ENCODE data around the gene PAMR1.
A peak's percentile ranks its signal among the peaks of the same experiment; 100 is the strongest.

The PAMR1 gene

DNA sequence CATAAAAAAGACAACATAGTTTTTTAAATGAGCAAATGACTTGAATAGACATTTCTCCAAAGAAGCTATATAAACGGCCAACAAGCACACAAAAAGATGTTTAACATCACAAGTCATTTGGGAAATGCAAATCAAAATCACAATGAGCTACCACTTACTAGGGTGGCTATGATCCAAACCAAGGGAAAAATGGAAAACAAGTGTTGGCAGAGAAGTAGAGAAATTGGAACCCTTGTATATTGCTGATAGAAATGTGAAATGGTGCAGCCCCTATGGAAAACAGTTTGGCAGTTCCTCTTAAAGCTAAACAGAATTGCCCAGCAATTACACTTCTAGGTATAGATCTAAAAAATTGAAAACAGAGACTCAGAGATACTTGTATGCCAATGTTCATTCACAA lies 29.0 kb downstream of the PAMR1 start:
- no peak for DNase-seq (ENCODE audit: low read depth)

DNA sequence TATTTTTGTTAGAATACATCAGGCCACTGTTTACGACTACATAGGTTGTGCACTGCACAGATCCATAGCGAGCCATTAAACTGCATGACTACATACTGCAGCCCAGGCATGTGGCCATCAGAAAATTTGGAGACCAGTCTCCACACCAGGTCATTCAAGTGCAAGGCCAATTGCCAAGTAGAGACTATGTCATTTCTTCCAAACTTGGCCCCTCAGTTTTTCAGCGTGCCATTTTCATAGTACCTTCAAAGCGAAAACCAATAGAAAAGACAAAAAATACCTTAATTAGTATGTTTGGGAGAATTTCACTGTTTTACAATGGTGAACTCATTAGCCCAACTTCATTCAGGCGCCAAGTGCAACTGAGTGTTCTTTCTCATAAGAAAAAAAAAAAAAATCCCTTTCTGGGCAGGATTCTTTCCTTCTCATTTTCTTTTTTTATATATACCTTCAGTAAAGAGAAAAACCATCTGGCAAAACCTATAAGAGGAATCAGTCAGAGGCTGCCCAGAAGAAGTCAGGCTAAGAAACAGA lies 30.4 kb downstream of the PAMR1 start:
- DNase-seq (ENCODE audit: low read depth), result no peak

DNA sequence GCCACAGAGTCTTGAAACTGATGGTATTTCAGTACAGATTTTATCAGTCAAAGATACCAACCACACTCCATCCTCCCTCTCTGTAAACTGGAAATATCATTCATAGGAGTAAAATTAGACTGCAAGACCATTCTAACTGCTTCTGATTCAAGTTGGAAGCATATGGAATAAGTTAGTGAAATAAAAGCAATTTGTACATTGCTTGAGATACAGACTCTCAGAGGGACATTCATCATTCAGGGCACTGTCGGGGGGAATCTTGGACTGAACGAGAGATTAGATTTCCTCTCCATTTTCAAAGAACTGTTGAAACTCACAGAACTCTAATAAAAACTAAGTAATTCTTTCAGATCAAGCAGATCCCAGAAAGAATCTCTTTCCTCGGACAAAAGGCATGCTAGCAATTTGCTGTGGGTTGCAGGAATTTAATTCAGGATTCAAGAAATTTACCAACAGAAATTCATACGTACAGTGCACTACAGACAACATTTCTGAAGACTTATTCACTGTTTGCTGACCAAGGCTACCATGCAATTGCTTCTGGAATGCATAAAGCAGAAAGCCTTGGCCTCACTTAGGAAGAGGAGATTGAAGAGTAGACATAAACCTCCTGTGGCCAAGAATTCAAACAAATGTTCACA lies 34.1 kb downstream of the PAMR1 start:
- DNase-seq (ENCODE audit: low read depth), result no peak

DNA sequence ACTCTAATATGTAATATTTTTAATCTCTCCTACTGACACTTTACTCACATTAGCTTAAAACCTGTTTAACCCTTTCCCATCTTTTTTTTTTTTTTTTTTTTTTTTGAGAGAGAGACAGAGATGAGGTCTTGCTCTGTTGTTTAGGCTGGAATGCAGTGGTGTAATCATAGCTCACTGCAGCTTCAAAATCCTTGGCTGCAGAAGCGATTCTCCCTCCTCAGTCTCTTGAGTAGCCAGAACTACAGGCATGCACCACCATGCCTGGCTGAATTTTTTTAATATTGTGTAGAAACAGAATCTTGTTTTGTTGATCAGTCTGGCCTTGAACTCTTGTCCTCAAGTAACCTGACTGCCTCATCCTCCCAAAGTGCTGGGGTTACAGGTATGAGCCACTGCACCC lies 37.3 kb downstream of the PAMR1 start:
- no peak for DNase-seq (ENCODE audit: low read depth)

DNA sequence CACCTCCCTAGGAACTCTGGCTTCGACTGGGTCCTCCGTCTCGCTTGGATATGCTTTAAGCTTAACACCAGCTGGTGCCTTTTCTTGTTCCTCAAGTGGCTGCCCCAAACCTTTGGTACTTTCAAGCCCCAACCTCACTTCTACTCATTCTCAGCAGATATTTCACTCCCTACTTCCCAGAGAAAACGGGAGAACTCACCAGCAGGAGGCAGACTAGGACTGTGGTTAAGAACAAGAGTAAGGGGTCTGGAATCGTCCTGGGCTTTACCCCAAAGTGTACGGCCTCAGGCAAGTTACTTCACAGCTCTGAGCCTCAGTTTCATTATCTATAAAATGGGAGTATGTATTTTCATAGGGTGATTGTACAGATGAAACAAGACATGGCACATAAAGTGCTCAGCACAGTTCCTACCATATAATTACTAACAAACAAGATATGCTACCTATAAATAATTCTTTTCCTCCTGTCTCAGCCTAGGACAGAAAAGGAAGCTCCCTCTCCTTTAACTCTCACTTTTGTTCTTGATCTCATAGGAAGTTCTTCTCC lies 37.8 kb downstream of the PAMR1 start:
- no peak for DNase-seq (ENCODE audit: low read depth)

DNA sequence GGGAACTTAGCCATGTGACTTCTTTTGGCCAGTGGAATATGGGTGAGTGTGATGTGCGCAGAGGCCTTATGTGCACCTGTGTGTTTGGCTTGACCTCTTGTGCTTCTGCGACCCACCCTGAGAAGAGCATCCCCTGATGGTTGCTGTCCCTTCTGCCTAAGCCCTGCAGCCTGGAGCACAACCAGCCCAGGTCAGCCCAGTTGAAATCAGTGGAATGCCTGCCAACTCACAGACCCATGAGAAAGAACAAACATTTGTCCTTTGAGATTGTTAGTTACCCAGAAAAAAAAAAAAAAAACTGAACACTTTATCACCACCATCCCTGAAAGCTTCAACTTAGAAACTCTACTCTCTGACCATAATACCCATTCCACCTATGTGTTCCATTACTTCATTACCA lies 38.5 kb downstream of the PAMR1 start:
- DNase-seq (ENCODE audit: low read depth), result no peak

DNA sequence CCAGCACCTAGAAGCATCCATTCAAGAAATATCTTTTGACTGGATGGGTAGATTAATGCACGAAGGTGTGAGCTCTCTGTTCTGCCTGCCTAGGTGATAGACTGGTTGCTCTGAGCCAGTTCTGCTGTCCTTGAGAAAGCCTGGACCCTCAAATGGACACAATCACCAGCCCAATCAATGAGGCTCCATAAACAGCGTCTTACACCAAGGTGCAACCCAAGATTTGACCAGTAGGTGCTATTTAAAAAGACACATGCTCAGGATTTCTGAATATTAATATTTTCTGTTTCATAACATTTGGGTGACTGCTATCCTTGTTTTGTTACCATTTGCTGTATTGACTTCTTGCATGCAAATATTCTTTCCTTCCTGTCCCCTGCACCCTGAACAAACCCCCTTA lies 39.0 kb downstream of the PAMR1 start:
- no peak for DNase-seq (ENCODE audit: low read depth)

DNA sequence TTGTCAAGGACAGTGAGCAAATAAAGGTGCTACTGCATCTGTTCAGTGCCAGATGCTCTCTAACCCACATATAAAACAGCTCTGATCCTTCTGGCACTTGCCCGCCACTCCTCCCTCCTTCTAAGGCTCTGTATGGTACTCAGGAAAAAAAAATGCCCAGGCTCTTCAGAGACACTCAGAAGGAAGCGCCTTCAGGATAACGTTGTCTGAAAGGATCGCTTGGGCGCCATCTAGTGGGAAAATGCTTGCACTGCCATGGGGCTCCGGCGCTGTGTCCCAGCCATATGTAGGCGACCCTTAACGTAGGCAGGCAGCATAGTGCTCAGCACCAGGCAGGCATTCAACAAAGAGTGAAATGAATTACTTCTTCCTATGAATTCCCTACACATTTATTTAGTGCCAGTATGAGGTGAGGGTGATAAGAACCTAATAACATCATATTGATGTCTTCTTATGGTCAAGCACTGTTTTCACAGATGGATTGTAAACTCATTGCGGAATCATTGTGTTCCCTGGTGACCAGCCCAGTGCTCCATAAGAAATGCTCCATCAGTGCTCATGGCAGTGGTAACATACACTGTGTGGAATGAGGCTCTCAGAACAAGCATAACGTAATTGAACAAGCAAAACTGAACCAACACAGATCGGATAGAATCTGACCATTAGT lies 39.6 kb downstream of the PAMR1 start:
- DNase-seq (ENCODE audit: low read depth), result peak; percentile 71

DNA sequence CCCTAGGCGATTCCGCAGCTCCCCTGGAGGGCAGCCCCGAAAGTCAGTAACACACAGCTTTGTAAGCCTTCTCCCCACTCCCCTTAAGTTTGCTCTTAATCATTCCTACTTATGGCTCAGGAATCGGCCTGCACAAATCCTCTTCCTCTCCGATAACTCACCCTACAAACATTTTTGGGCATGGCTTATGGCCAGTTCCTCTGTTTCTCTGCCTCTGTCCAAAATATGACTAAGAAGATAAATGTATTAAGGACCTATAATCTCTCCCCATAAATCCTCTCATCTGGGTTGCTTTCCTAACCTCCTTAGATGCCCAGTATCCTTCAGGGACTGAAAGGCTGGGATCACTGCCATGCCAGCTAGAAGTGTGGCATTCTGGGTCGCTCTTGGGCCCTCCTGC lies 41.0 kb downstream of the PAMR1 start:
- no peak for DNase-seq (ENCODE audit: low read depth)

DNA sequence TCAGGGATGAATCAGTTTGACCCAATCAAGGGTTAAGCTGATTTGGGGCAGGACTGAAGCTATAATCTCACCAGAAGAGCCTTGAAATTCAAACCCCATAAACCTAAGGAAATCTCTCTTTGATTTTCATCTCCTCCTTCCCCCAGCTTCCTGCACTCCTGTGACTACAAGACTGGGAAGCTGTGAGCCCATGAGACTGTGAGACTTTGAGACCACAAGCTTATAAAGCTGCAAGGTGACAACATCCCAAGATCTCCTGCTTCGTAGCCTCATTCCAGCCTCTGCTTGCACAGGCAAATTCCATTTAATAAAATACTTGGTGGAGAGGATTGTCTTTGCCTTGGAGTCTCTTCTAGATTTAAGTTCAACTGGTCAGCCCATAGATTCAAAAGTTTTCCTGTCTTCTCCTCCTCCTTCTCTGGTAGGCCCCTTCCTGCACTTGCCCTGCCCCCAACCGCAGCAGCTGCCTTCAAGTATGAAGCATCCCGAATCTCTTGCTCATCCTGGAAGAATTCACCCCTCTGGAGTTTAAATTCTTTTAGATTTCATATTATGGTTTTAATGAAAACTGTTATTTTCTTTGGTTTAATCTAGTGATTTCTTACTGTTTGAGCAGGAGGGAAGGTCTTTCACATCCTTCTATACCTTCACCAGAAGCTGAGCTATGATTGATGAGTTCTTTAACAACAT lies 42.1 kb downstream of the PAMR1 start:
- no peak for DNase-seq (ENCODE audit: low read depth)

DNA sequence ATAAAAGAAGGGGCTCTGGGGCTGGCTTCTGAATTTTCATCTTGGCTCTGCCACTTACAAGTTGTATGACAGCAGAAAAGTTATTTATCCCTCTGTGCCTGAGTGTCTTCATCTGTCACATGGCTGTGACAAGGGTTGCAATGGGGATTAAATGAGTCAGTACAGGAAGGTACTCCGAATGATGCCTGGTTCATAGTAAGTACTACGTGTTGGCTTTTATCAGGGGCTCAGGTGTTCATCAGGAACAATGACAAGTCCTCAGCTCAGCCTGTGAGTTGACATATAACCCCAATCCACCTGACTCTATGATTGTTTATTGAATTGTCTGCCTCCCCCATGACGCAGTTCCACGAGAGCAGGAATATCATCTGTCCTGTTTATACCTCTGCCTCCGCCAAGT lies 45.7 kb downstream of the PAMR1 start:
- no peak for DNase-seq (ENCODE audit: low read depth)

DNA sequence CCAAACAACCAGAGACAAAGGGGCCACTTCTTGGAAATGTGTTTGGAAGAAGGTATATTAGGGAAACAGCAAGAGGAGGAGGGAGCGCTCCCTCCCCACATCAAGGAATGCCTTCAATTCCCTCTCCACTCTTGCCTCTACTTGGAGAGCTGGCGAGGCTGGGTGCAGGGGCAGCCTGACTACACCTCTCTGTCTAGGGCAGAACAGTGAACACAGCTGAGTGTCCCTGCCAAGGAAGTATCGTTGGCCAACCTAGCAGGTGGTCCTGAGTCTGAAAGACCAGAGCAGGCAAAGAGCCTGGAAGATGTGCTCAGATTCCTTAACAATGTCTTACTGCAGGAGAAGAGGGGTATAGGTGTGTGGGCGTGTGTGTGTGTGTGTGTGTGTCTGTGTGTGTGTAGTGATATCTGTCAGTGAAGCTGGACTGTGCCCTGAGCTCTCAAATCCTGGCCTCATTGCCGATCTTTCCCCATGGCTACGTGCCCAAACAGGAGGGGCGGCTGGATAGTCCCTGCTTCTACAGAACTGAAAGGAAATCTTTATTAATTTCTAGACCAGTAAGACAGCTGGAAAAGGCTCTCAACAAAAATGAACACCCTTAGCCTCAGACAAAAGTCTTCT lies 46.8 kb downstream of the PAMR1 start:
- DNase-seq (ENCODE audit: low read depth), result no peak

DNA sequence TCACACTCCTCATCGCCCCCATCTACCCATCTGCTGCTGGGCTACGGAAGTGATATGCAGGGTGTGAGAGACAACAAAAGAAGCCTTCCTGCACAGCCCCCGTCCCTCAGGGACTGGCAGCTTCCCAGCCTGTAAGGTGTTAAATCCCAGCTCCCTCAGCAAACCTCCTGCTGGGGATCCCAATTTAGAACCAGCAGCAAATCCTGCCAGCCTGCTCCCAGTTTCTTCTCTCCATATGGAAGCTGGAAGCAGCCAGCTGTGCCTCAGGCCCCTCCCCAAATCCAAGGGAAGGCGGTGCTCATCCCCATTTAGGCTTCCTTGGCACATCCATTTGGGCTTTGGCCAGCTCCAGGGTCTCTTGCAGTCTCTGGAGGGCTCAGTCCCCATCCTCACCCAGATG lies 47.5 kb downstream of the PAMR1 start:
- DNase-seq (ENCODE audit: low read depth), result no peak

DNA sequence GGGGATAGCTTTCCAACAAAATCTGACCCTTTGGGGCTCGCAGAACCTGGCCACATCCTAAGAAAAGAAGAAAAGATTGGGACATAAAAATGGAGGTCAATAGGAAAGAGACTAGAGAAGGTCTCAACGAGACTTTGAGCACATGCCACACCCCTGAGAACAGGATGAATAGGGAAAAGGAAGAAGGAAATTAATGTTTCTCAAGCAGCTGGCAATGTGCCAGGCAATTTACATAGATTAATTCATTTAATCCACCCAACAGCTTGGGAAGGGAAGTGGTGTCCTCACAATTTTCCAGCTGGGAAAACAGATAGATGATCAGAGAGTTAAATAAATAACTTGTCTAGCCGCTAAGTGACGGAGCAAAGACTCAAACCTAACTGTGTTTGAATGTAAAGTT lies 50.7 kb downstream of the PAMR1 start:
- DNase-seq (ENCODE audit: low read depth), result no peak

DNA sequence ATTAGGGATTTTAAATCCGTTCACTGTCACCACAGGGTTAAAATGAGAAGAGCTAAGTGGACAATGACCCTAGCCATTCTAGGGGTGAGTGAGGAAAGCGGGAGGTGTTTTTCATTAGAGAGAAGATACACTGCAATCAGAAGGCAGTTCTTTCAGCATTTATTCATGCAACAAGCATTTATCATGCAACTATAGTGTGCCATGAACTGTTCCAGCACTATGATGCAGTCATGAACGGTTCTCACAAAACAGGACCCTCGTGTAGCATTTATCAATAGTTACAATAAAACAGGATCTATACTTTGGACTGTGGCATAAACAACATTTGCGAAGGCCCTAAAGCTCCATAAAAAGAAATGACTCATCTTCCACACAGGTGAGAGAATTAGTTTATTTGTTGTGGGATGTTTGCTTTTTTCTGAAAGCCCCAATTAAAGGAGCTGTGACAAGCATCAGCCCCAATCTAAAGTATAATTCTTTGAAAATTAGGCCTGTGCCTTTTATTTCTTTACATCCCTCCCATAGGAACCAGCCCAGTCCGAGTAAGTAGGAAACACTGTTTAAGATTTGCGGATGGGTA lies 51.5 kb downstream of the PAMR1 start:
- DNase-seq (ENCODE audit: low read depth), result no peak

DNA sequence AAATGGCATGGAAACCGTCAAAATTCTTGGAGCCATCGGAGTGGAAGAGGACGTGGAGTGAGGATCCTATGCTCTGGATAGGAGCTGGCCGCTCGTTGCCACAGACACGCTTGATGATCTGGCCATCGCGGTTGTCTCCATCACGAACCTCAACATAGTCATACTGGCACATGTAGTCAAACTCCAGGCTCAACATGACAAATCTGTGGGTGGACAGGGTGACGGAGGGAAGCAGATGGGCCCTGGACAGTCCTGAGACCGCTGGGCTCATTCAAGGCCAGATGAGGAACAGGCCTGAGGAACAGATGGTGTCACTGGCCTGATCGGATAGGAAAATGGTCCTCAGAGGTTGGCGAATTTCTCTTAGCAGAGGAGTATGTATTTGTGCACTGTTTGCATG lies 54.8 kb downstream of the PAMR1 start:
- no peak for DNase-seq (ENCODE audit: low read depth)

DNA sequence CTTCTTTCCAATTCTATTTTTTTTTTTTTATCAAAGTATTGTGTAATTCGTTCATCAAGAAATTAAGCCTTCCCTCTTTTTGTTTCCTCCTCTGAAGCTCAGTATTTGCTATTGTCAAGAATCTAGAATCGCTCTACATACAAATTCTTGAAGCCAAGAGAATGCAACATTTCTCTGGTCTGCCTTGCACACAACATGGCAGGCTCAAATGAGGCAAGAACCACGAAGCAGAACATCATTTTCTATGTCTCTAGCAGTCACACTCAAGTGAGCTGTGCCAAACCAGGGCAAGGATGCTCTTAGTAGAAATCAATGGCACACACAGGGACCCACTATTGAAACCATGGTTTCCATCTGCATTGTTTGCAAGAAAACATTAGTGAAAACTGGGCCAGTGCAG lies 59.4 kb downstream of the PAMR1 start:
- DNase-seq (ENCODE audit: low read depth), result no peak

DNA sequence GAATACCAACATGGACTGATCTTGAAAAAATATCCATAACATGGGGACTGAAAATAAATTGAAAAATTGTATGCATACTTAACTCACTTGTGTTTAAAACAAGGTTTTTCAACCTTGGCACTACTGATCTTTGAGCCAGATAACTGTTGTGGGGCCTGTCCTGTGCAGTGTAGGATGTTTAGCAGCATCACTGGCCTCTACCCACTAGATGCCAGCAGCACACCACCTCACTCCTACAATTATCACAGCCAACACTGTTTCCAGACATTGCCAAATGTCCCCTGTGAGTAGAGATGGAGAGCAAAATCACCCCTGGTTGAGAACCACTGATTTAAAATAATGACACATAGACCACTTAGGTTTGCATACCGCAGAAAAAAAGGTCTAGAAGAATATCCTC lies 61.1 kb downstream of the PAMR1 start:
- no peak for DNase-seq (ENCODE audit: low read depth)

DNA sequence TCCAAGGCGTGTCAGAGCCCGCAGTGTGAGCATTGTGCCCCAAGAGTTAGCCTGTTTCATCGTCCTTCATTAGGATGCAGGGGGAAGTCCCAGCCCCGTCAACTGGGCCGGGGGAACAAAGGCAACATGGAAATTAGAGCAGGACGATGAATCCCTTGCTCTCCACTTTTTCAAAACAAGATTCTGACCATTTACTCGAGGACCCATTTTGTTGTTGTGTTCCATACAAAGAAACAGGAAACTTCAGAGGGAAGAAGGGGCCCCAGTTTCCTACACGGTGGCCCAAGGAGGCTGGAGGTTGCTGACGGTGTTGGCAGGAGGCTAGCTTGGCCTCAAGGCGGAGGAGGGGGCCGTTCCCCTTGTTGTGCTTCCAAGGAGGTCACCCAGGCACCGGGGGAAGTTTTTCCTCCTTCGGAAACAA lies 62.1 kb downstream of the PAMR1 start:
- no peak for DNase-seq (ENCODE audit: low read depth)

DNA sequence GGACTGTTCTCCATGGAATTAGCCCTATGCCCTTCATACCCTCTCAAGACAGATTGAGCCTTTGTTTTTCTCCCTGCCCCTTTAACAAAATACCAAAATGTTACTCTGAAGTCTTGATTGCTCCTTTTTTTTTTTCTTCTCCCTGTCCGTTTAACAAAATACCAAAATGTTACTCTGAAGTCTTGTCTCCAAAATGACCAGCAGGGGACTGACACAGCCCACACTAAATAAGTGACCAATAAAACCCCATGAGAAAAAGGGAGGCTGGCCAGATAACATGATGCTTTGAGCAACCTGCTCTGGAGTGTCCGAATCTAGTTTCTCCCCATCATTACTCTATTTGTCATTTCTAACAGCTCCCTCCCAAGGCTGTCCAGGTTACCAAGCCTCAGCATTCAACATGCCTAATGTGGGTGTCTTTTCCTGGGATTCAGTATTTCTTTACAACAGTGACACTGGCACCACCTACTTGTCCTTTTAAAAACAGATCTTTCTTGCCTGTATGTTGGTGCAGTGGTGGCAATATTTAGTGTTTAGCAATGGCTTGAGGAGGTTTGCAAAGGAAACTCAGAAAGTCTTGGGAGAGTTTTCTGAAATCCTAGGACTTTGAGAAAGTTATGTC lies 63.4 kb downstream of the PAMR1 start:
- DNase-seq (ENCODE audit: low read depth), result no peak

DNA sequence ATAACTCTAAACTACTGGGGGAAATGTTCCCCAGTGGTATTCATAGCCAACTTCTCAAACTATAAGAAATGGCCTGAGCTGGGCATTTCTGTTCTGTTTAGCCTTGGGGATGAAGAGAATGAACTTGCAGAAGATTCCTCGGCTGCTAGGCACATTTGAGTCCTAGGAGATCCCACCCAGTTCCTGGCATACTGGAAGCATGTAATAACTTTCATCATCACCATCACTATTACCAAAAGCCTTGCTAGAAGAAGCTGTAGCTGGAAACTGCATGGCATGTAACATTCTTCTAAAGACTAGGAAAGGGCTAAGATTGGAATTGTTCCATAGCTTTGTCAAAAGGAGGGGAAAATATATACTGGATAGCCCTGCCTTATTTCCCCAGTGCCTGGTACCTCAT lies 65.9 kb downstream of the PAMR1 start:
- DNase-seq (ENCODE audit: low read depth), result no peak

DNA sequence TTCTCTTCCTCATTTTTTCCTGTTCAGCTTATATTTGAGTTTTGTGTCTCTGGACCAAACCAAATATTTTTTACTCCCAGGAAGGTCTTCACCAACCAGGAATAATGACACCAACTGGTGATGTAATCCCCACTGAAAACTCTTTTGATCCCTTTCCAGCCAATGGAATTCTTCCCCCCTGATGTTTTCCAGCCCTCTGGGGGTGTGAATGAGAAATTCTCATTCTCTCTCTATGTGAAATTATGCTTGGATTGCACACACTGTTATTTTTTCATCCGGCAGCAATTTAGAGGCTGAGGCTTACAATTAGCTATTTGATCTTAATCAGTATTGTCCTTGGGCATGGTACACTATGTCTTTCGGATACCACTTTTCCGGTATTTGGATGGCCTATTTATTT lies 66.6 kb downstream of the PAMR1 start:
- no peak for DNase-seq (ENCODE audit: low read depth)

Measured in activated T-cell treated with anti-CD3 and anti-CD28 coated beads for 24 hours (primary cell).